Epithelial cell of esophagus (primary cell): ENCODE results near the gene TCERG1L.

Experiments used
- DNase-seq: peaks from one replicate; pipeline ENCODE4 v3.0.0; 2010; ENCODE audit warnings: low read depth
- H3K4me3 ChIP-seq: 2 replicates; pipeline ENCODE4 v1.5.1; 2011; ENCODE audit warnings: mild to moderate bottlenecking, low read length, control low read depth
- CTCF ChIP-seq: IDR thresholded peaks from 2 replicates; pipeline ENCODE4 v1.5.1; 2011; ENCODE audit warnings: low read depth, mild to moderate bottlenecking, low read length, control low read depth, inconsistent platforms; ENCODE audit not compliant: insufficient read depth; ENCODE audit errors: missing control alignments

The TCERG1L gene

GRCh38 chr10:131134001-131134576 is 177.4 kb downstream of the TCERG1L start:
- no peak for TF ChIP-seq CTCF
- DNase-seq = no peak

GRCh38 chr10:131132681-131133080 is 178.8 kb downstream of the TCERG1L start:
- H3K4me3 ChIP-seq = no peak overlapping the region
- no peak for TF ChIP-seq CTCF
- DNase-seq = no peak

More at GRCh38 chr10:131134001-131134576, 177.4 kb downstream of the TCERG1L start:
- no peak overlapping the region for H3K4me3 ChIP-seq

GRCh38 chr10:131131726-131132591 is 179.6 kb downstream of the TCERG1L start:
- H3K4me3 ChIP-seq = no peak overlapping the region
- no peak for TF ChIP-seq CTCF
- DNase-seq = no peak

GRCh38 chr10:131130025-131130424 is 181.5 kb downstream of the TCERG1L start:
- no peak for TF ChIP-seq CTCF
- no peak for DNase-seq
- H3K4me3 ChIP-seq = no peak overlapping the region

GRCh38 chr10:131129544-131129943 is 182.0 kb downstream of the TCERG1L start:
- no peak for TF ChIP-seq CTCF
- no peak for DNase-seq
- H3K4me3 ChIP-seq = no peak overlapping the region

- no peak for TF ChIP-seq CTCF
- H3K4me3 ChIP-seq = no peak overlapping the region
Observed at GRCh38 chr10:131128731-131129130, 182.8 kb downstream of the TCERG1L start.

More at GRCh38 chr10:131128731-131129130, 182.8 kb downstream of the TCERG1L start:
- no peak for DNase-seq
